Measurements from ENCODE around the gene HIGD1A. TPM values are rescaled to one million over a fixed set of nuclear protein-coding genes. Genes with fewer than 3 reads are reported as not detected.

Gene HIGD1A
- total and polyA plus RNA-seq, 9 of the 15 experiments (the other 6 are each of a cell fraction or from before 2014, with no cell fraction given), result 165 to 1,185 (median 333) TPM

DNA sequence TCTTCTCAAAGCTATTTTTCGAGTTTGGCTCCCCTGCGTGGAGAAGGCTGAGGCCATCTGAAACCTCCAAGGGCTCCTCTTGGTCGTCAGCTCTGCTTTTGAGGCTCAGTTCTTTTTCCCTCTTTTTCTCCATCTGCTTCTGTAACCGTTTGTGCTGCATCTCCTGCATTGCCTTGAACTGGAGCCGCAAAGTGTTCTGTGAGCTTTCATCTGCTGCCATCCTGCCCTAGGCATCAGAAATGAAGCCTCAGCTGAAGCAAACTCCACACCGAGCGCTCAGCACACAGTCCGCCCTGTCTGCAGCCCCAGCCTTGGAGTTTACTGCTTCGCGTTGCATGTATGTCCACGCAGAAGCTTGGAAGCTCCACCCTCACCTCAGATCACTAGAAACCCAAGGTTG is 46.2 kb downstream of the HIGD1A start:
- no peak overlapping the region for H2AFZ ChIP-seq (ENCODE audit: low read depth, low read length)
- H3K4me2 ChIP-seq (ENCODE audit: insufficient read depth, low read length), result no peak overlapping the region
- no peak overlapping the region for H3K4me3 ChIP-seq
- no peaks in the 10 kb centered on the region for H3K9me1 ChIP-seq (ENCODE audit: control insufficient read depth, insufficient read depth, low read length)
- H3K9ac ChIP-seq (ENCODE audit: insufficient read depth in 1 of 2, low read depth in 2 of 2, low read length in 2 of 2), result no peak overlapping the region
- H3K27ac ChIP-seq (ENCODE audit: extremely low read depth, low read depth, low read length), result no peak overlapping the region
- peaks cover 17 to 31% of the 10 kb centered on the region in 2 experiments for H3K27me3 ChIP-seq (ENCODE audit: control insufficient read depth in 2 of 2, insufficient read depth in 2 of 2, low read length in 2 of 2)
- CTCF ChIA-PET (ENCODE audit: low intra/inter-chr PET ratio), result no interaction called here
- intact Hi-C loops (cut with micrococcal nuclease) (loop anchor here (10.0 kb wide), 1 partner anchor 523 kb away; no protein-coding TSS in a partner anchor), in situ Hi-C loops (cut with MboI) (no loop called here)
- BruUV-seq (replicated peaks), result no TSS peak
- POLR2A ChIA-PET, result interaction anchor here (0.6 kb wide), 1 partner anchor 176 kb away, joined by 3 read pairs; no protein-coding TSS in a partner anchor
- FAIRE-seq (no peak), DNase-seq (ENCODE audit: extremely low read depth in 1 of 4, low spot score in 3 of 4) (no peak), ATAC-seq (no peak)
- no peaks in the 10 kb centered on the region for H3K79me2 ChIP-seq (ENCODE audit: control insufficient read depth, insufficient read depth, low read length)
- H3K36me3 ChIP-seq (ENCODE audit: control insufficient read depth, insufficient read depth, low read length), result no peaks in the 10 kb centered on the region
- no peak for TF ChIP-seq KDM5B (IDR thresholded peaks at IDR 0.05; ENCODE audit: insufficient replicate concordance, low read depth, low read length)
- TF ChIP-seq, protein P1, sequence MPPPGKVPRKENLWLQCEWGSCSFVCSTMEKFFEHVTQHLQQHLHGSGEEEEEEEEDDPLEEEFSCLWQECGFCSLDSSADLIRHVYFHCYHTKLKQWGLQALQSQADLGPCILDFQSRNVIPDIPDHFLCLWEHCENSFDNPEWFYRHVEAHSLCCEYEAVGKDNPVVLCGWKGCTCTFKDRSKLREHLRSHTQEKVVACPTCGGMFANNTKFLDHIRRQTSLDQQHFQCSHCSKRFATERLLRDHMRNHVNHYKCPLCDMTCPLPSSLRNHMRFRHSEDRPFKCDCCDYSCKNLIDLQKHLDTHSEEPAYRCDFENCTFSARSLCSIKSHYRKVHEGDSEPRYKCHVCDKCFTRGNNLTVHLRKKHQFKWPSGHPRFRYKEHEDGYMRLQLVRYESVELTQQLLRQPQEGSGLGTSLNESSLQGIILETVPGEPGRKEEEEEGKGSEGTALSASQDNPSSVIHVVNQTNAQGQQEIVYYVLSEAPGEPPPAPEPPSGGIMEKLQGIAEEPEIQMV (tag; conservative IDR thresholded peaks at IDR 0.05; ENCODE audit: low read depth), result no peak
- no peaks in the 10 kb centered on the region for H3K9me3 ChIP-seq (replicated peaks; ENCODE audit: control insufficient read depth, insufficient read depth, low read depth, low read length)
- 0 out of 2 replicates have a peak, but pooled peaks cover 3% of the 10 kb centered on the region for H4K20me1 ChIP-seq (replicated peaks; ENCODE audit: control insufficient read depth, insufficient read depth, low read length)
- WGBS (ENCODE audit: insufficient coverage, low coverage, missing lambda C conversion rate), result 2% methylated on average over 11 of the region's 11 CpGs
- H3K4me1 ChIP-seq (replicated peaks in 1 of 2; ENCODE audit: control insufficient read depth in 2 of 2, insufficient read depth in 2 of 2, low read length in 2 of 2), result no peaks in the 10 kb centered on the region

DNA sequence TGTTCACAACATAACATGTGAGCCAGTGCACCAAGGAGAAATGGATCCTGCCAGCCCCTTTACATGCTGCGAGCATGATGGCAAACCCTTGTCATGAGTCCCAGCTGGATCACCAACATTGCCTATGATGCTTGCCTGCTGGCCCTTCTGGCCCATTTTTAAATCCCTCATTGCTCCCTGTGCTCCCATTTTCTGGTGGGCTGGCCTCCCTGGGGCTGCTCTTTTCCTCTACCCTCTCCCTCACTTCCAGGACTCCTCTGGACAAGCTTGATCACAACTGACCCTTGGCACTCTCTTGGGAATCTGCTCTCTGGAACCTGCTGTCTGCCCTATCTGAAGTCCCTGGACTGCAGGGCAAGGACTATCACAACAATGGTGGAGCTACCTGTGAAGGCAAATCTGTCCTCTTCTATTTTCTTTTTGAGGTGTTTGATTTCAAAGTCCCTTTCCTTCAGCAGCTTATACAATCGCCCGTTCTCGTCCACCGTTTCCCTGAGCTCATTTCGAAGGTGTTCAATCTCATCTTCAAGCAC is 47.5 kb downstream of the HIGD1A start:
- TF ChIP-seq ZNF707 (CRISPR knock-in tag; conservative IDR thresholded peaks at IDR 0.05), result no peak
- CTCF ChIA-PET (ENCODE audit: low intra/inter-chr PET ratio), result no interaction called here

More for the DNA sequence above, 47.5 kb downstream of the HIGD1A start:
- WGBS (ENCODE audit: insufficient coverage, low coverage, missing lambda C conversion rate), result 0% methylated on average over 6 of the region's 6 CpGs
- ATAC-seq (no peak), FAIRE-seq (no peak), DNase-seq (ENCODE audit: extremely low read depth in 1 of 4, low spot score in 3 of 4) (no peak)
- intact Hi-C loops (cut with micrococcal nuclease) (loop anchor here (10.0 kb wide), 1 partner anchor 522 kb away; no protein-coding TSS in a partner anchor), in situ Hi-C loops (cut with MboI) (no loop called here)
- Histone ChIP-seq H2AFZ (ENCODE audit: low read depth, low read length) (no peak overlapping the region), H3K4me2 (ENCODE audit: insufficient read depth, low read length) (no peak overlapping the region), H3K4me3 (no peak overlapping the region), H3K9me1 (ENCODE audit: control insufficient read depth, insufficient read depth, low read length) (no peaks in the 10 kb centered on the region), H3K27me3 (ENCODE audit: control insufficient read depth in 2 of 2, insufficient read depth in 2 of 2, low read length in 2 of 2) (peaks cover 20 to 39% of the 10 kb centered on the region in 2 experiments), H4K20me1 (replicated peaks; ENCODE audit: control insufficient read depth, insufficient read depth, low read length) (0 out of 2 replicates have a peak, but pooled peaks cover 3% of the 10 kb centered on the region), H3K9me3 (replicated peaks; ENCODE audit: control insufficient read depth, insufficient read depth, low read depth, low read length) (no peaks in the 10 kb centered on the region), H3K79me2 (ENCODE audit: control insufficient read depth, insufficient read depth, low read length) (no peaks in the 10 kb centered on the region), H3K9ac (ENCODE audit: insufficient read depth in 1 of 2, low read depth in 2 of 2, low read length in 2 of 2) (no peak overlapping the region), H3K36me3 (ENCODE audit: control insufficient read depth, insufficient read depth, low read length) (no peaks in the 10 kb centered on the region), H3K27ac (ENCODE audit: extremely low read depth, low read depth, low read length) (no peak overlapping the region), H3K4me1 (replicated peaks in 1 of 2; ENCODE audit: control insufficient read depth in 2 of 2, insufficient read depth in 2 of 2, low read length in 2 of 2) (no peaks in the 10 kb centered on the region)
- BruUV-seq (replicated peaks), result no TSS peak
- POLR2A ChIA-PET, result interaction anchor here (0.8 kb wide), 1 partner anchor 122 kb away, joined by 3 read pairs; no protein-coding TSS in a partner anchor
